ENCODE results near the gene CENPO. TPM values are rescaled to one million over a fixed set of nuclear protein-coding genes. Genes with fewer than 3 reads are reported as not detected.

CENPO gene
- total RNA-seq, 1 experiment from 2014 or later: 14.9 TPM

GRCh38 chr2:24837996-24838513, 44.8 kb downstream of the CENPO start:
- BruUV-seq (replicated peaks): no TSS peak
- ChIA-PET CTCF (interaction anchor here (1.5 kb wide), 1 partner anchor 10 kb away, joined by 4 read pairs; no protein-coding TSS in a partner anchor), POLR2A (no interaction called here)
- no peaks in the 10 kb centered on the region for H3K9me3 Mint-ChIP-seq (ENCODE audit: unreplicated experiment)
- H3K27me3 Mint-ChIP-seq (ENCODE audit: insufficient read depth, unreplicated experiment): no peaks in the 10 kb centered on the region
- H3K4me1 Mint-ChIP-seq (ENCODE audit: insufficient read depth, unreplicated experiment): no peaks in the 10 kb centered on the region
- H3K27ac Mint-ChIP-seq (ENCODE audit: low read depth, unreplicated experiment): no peak overlapping the region
- DNase-seq (ENCODE audit: unreplicated experiment): no peak
- H3K4me3 Mint-ChIP-seq (ENCODE audit: unreplicated experiment): no peak overlapping the region
- peaks cover 31% of the 10 kb centered on the region for H3K36me3 Mint-ChIP-seq (ENCODE audit: insufficient read depth, unreplicated experiment)
- intact Hi-C loops (cut with micrococcal nuclease): no loop called here
- no peak for TF ChIP-seq CTCF (IDR thresholded peaks at IDR 0.05; ENCODE audit: unreplicated experiment)

GRCh38 chr2:24838541-24838940, 45.3 kb downstream of the CENPO start:
- no peak for TF ChIP-seq CTCF (IDR thresholded peaks at IDR 0.05; ENCODE audit: unreplicated experiment)
- H3K27me3 Mint-ChIP-seq (ENCODE audit: insufficient read depth, unreplicated experiment): no peaks in the 10 kb centered on the region
- H3K36me3 Mint-ChIP-seq (ENCODE audit: insufficient read depth, unreplicated experiment): peaks cover 31% of the 10 kb centered on the region
- H3K27ac Mint-ChIP-seq (ENCODE audit: low read depth, unreplicated experiment): no peak overlapping the region
- H3K9me3 Mint-ChIP-seq (ENCODE audit: unreplicated experiment): no peaks in the 10 kb centered on the region
- intact Hi-C loops (cut with micrococcal nuclease): no loop called here
- no TSS peak for BruUV-seq (replicated peaks)
- no peak for DNase-seq (ENCODE audit: unreplicated experiment)
- POLR2A ChIA-PET: no interaction called here
- no peaks in the 10 kb centered on the region for H3K4me1 Mint-ChIP-seq (ENCODE audit: insufficient read depth, unreplicated experiment)
- no peak overlapping the region for H3K4me3 Mint-ChIP-seq (ENCODE audit: unreplicated experiment)
- CTCF ChIA-PET: no interaction called here

DNA sequence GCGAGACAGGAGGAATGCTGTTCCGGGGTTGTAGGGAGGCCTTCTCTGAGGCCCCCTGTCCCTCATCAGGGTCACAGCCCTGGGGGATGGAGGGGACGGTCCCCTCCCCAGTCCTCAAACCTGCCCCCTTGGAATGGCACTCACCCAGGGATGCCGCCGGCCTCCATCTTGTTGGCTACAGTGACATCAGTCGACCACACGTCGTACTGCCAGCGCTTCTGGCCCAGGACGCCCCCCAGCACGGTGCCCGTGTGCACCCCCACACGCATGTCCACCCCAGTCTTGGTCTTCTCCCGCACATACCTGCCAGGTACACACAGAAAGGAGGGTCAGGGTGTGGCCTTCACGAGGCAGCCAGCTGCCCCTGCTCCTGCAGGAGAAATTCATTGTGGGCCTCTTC, 46.5 kb downstream of the CENPO start:
- Mint-ChIP-seq H3K4me3 (ENCODE audit: unreplicated experiment) (no peak overlapping the region), H3K4me1 (ENCODE audit: insufficient read depth, unreplicated experiment) (no peaks in the 10 kb centered on the region), H3K27me3 (ENCODE audit: insufficient read depth, unreplicated experiment) (no peaks in the 10 kb centered on the region), H3K27ac (ENCODE audit: low read depth, unreplicated experiment) (no peak overlapping the region), H3K9me3 (ENCODE audit: unreplicated experiment) (no peaks in the 10 kb centered on the region), H3K36me3 (ENCODE audit: insufficient read depth, unreplicated experiment) (peaks cover 30% of the 10 kb centered on the region)
- DNase-seq (ENCODE audit: unreplicated experiment): no peak
- BruUV-seq (replicated peaks): no TSS peak
- intact Hi-C loops (cut with micrococcal nuclease): no loop called here
- CTCF ChIA-PET: no interaction called here
- POLR2A ChIA-PET: no interaction called here
- no peak for TF ChIP-seq CTCF (IDR thresholded peaks at IDR 0.05; ENCODE audit: unreplicated experiment)

DNA sequence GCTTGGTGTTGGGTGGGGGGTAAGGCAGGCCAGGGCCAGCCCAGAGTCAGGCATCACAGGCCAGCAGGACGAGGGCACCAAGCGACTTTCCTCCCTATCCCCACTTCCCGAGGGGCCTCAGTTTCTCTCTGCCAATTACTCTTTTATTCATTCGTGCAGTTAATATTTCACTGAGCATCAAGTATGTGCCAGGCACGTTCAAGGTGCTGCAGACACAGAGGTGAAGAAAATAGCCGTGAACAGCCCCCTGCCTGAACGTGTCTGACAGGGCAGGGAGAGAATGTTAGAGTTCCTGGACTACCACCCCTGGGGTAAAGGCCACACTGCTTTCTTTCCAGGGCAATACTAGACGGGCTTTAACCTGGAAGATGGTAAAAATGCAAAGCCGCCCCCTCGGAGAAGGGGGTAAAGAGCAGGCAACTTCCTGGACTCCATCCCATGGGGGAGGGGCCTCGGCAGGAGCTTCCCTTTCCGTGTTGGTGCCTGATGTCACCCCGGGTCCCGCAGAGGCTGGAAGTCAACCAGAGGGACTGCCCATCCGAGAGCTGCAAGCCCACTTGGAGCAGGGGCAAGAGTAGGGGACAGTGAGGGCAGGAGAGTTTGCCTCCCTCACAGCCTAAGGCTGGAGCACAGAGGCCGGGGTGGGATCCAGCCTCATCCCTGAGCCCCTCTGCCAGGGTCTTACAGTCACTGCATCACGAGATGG, 47.1 kb downstream of the CENPO start:
- TF ChIP-seq CTCF (IDR thresholded peaks at IDR 0.05; ENCODE audit: unreplicated experiment): no peak
- H3K36me3 Mint-ChIP-seq (ENCODE audit: insufficient read depth, unreplicated experiment): peaks cover 24% of the 10 kb centered on the region
- H3K27ac Mint-ChIP-seq (ENCODE audit: low read depth, unreplicated experiment): no peak overlapping the region
- H3K4me3 Mint-ChIP-seq (ENCODE audit: unreplicated experiment): no peak overlapping the region
- DNase-seq (ENCODE audit: unreplicated experiment): no peak
- ChIA-PET POLR2A (no interaction called here), CTCF (no interaction called here)
- no TSS peak for BruUV-seq (replicated peaks)
- no peaks in the 10 kb centered on the region for H3K9me3 Mint-ChIP-seq (ENCODE audit: unreplicated experiment)
- intact Hi-C loops (cut with micrococcal nuclease): no loop called here
- H3K4me1 Mint-ChIP-seq (ENCODE audit: insufficient read depth, unreplicated experiment): no peaks in the 10 kb centered on the region
- no peaks in the 10 kb centered on the region for H3K27me3 Mint-ChIP-seq (ENCODE audit: insufficient read depth, unreplicated experiment)

Data from MCF 10A (cell line).